ENCODE data around the gene PTPN18. TPM values are rescaled to one million over a fixed set of nuclear protein-coding genes. Genes with fewer than 3 reads are reported as not detected.

PTPN18 gene
- total RNA-seq, 1 donor from 2014 or later = 10.4 TPM

- FAIRE-seq (no peak), DNase-seq (ENCODE audit: low read depth) (no peak)
- H3K27ac Mint-ChIP-seq (ENCODE audit: unreplicated experiment) = peak overlapping the region; percentile 83
- H3K4me3 ChIP-seq (ENCODE audit: insufficient read depth, low read depth, low read length) = peak overlapping the region; percentile 86
- H4K20me1 ChIP-seq (ENCODE audit: insufficient read depth, low read length) = peaks cover 35% of the 10 kb centered on the region
- H3K27me3 Mint-ChIP-seq (ENCODE audit: low read depth, unreplicated experiment) = no peaks in the 10 kb centered on the region
- H3K9ac ChIP-seq (ENCODE audit: low read length) = peak overlapping the region; percentile 87
- H3K27ac ChIP-seq (ENCODE audit: low read depth, low read length) = peak overlapping the region; percentile 37
- peaks cover 26% of the 10 kb centered on the region for H3K4me1 ChIP-seq (ENCODE audit: insufficient read depth, low read length)
- peak overlapping the region; percentile 98 for H3K4me2 ChIP-seq (ENCODE audit: low read length)
- H3K9me3 ChIP-seq (ENCODE audit: insufficient read depth, low read depth, low read length) = no peaks in the 10 kb centered on the region
- no peak for TF ChIP-seq CTCF (IDR thresholded peaks at IDR 0.05; ENCODE audit: insufficient read depth, low read depth, low read length)
- no peak for TF ChIP-seq EZH2 (IDR thresholded peaks at IDR 0.05; ENCODE audit: insufficient read depth, low read length)
- H3K27me3 ChIP-seq (ENCODE audit: insufficient read depth, low read length) = no peaks in the 10 kb centered on the region
- peaks cover 50% of the 10 kb centered on the region for H3K79me2 ChIP-seq (ENCODE audit: insufficient read depth, low read length)
- H3K36me3 ChIP-seq (ENCODE audit: insufficient read depth, low read length) = peaks cover 4% of the 10 kb centered on the region
- H3K36me3 Mint-ChIP-seq (ENCODE audit: low read depth, unreplicated experiment) = peaks cover 14% of the 10 kb centered on the region
- H3K9me3 Mint-ChIP-seq (ENCODE audit: unreplicated experiment) = peaks cover 2% of the 10 kb centered on the region
- peak overlapping the region; percentile 100 for H2AFZ ChIP-seq (ENCODE audit: low read depth, low read length)
- peak overlapping the region; percentile 87 for H3K4me3 Mint-ChIP-seq (ENCODE audit: unreplicated experiment)
- peaks cover 24% of the 10 kb centered on the region for H3K4me1 Mint-ChIP-seq (ENCODE audit: low read depth, unreplicated experiment)
Observed at GRCh38 chr2:130372833-130373807, 17.3 kb downstream of the PTPN18 start.

GRCh38 chr2:130373808-130374365 lies 18.0 kb downstream of the PTPN18 start:
- no peak overlapping the region for H3K27ac Mint-ChIP-seq (ENCODE audit: unreplicated experiment)

More at GRCh38 chr2:130373808-130374365, 18.0 kb downstream of the PTPN18 start:
- H3K9me3 Mint-ChIP-seq (ENCODE audit: unreplicated experiment) = no peaks in the 10 kb centered on the region
- peaks cover 4% of the 10 kb centered on the region for H3K36me3 ChIP-seq (ENCODE audit: insufficient read depth, low read length)
- no peak overlapping the region for H2AFZ ChIP-seq (ENCODE audit: low read depth, low read length)
- H3K79me2 ChIP-seq (ENCODE audit: insufficient read depth, low read length) = peaks cover 57% of the 10 kb centered on the region
- H3K9ac ChIP-seq (ENCODE audit: low read length) = no peak overlapping the region
- H3K4me1 Mint-ChIP-seq (ENCODE audit: low read depth, unreplicated experiment) = peaks cover 24% of the 10 kb centered on the region
- H4K20me1 ChIP-seq (ENCODE audit: insufficient read depth, low read length) = peaks cover 38% of the 10 kb centered on the region
- no peaks in the 10 kb centered on the region for H3K27me3 Mint-ChIP-seq (ENCODE audit: low read depth, unreplicated experiment)
- peaks cover 26% of the 10 kb centered on the region for H3K4me1 ChIP-seq (ENCODE audit: insufficient read depth, low read length)
- no peak for DNase-seq (ENCODE audit: low read depth)
- FAIRE-seq = no peak
- no peak overlapping the region for H3K27ac ChIP-seq (ENCODE audit: low read depth, low read length)
- no peak overlapping the region for H3K4me3 ChIP-seq (ENCODE audit: insufficient read depth, low read depth, low read length)
- no peak for TF ChIP-seq CTCF (IDR thresholded peaks at IDR 0.05; ENCODE audit: insufficient read depth, low read depth, low read length)
- TF ChIP-seq EZH2 (IDR thresholded peaks at IDR 0.05; ENCODE audit: insufficient read depth, low read length) = no peak
- H3K27me3 ChIP-seq (ENCODE audit: insufficient read depth, low read length) = no peaks in the 10 kb centered on the region
- H3K4me2 ChIP-seq (ENCODE audit: low read length) = peak overlapping the region; percentile 98
- peaks cover 12% of the 10 kb centered on the region for H3K36me3 Mint-ChIP-seq (ENCODE audit: low read depth, unreplicated experiment)
- H3K9me3 ChIP-seq (ENCODE audit: insufficient read depth, low read depth, low read length) = no peaks in the 10 kb centered on the region
- peak overlapping the region; percentile 87 for H3K4me3 Mint-ChIP-seq (ENCODE audit: unreplicated experiment)

All from astrocyte (in vitro differentiated cells and primary cell).